ENCODE measurements around the gene METTL23. TPM values are rescaled to one million over a fixed set of nuclear protein-coding genes. Genes with fewer than 3 reads are reported as not detected.
"Not testable (repeated sequence)": the region's sequence is repeated elsewhere in the genome, so short reads cannot be mapped to it uniquely, and the experiment has no call there.

Gene METTL23
- total RNA-seq, 2 donors from 2014 or later = 25.4 to 30.7 TPM

- Mint-ChIP-seq H3K27me3 (ENCODE audit: low read depth) (no peaks in the 10 kb centered on the region), H3K4me3 (peak overlapping the region in 1 of 2 donors; percentile 4), H3K27ac (no peak overlapping the region), H3K9me3 (no peaks in the 10 kb centered on the region), H3K4me1 (ENCODE audit: low read depth) (peaks cover under 1% of the 10 kb centered on the region), H3K36me3 (ENCODE audit: insufficient read depth in 2 of 2) (no peaks in the 10 kb centered on the region)
- ATAC-seq (replicated peaks in 1 of 2) = peak; percentile 32 to 61
- DNase-seq = no peak
Observed at GRCh38 chr17:76700617-76701470, 25.8 kb upstream of the METTL23 start.

- H3K27me3 Mint-ChIP-seq (ENCODE audit: low read depth) = no peaks in the 10 kb centered on the region
- no peak overlapping the region for H3K27ac Mint-ChIP-seq
- ATAC-seq (replicated peaks in 1 of 2) = no peak
- no peaks in the 10 kb centered on the region for H3K9me3 Mint-ChIP-seq
- no peak for DNase-seq
- no peaks in the 10 kb centered on the region for H3K4me1 Mint-ChIP-seq (ENCODE audit: low read depth)
- H3K4me3 Mint-ChIP-seq = no peak overlapping the region
- H3K36me3 Mint-ChIP-seq (ENCODE audit: insufficient read depth in 2 of 2) = no peaks in the 10 kb centered on the region
Observed at GRCh38 chr17:76701471-76701967, 25.1 kb upstream of the METTL23 start.

GRCh38 chr17:76702076-76702475 lies 24.6 kb upstream of the METTL23 start:
- no peak for ATAC-seq (replicated peaks in 1 of 2)
- no peaks in the 10 kb centered on the region for H3K4me1 Mint-ChIP-seq (ENCODE audit: low read depth)
- H3K27me3 Mint-ChIP-seq (ENCODE audit: low read depth) = no peaks in the 10 kb centered on the region
- DNase-seq = no peak
- no peak overlapping the region for H3K27ac Mint-ChIP-seq
- no peaks in the 10 kb centered on the region for H3K9me3 Mint-ChIP-seq
- H3K4me3 Mint-ChIP-seq = no peak overlapping the region
- no peaks in the 10 kb centered on the region for H3K36me3 Mint-ChIP-seq (ENCODE audit: insufficient read depth in 2 of 2)

GRCh38 chr17:76702941-76703637 lies 23.6 kb upstream of the METTL23 start:
- H3K4me1 Mint-ChIP-seq (ENCODE audit: low read depth) = no peaks in the 10 kb centered on the region
- ATAC-seq (replicated peaks in 1 of 2) (no peak), DNase-seq (no peak)
- H3K9me3 Mint-ChIP-seq = no peaks in the 10 kb centered on the region
- H3K36me3 Mint-ChIP-seq (ENCODE audit: insufficient read depth in 2 of 2) = no peaks in the 10 kb centered on the region
- no peaks in the 10 kb centered on the region for H3K27me3 Mint-ChIP-seq (ENCODE audit: low read depth)
- no peak overlapping the region for H3K4me3 Mint-ChIP-seq
- no peak overlapping the region for H3K27ac Mint-ChIP-seq

- Mint-ChIP-seq H3K36me3 (ENCODE audit: insufficient read depth in 2 of 2) (no peaks in the 10 kb centered on the region), H3K4me3 (no peak overlapping the region), H3K27me3 (ENCODE audit: low read depth) (no peaks in the 10 kb centered on the region), H3K27ac (no peak overlapping the region), H3K9me3 (no peaks in the 10 kb centered on the region), H3K4me1 (ENCODE audit: low read depth) (no peaks in the 10 kb centered on the region)
- ATAC-seq (replicated peaks in 1 of 2) = no peak
- no peak for DNase-seq
Observed at GRCh38 chr17:76704805-76705204, 21.8 kb upstream of the METTL23 start.

GRCh38 chr17:76706817-76707216 lies 19.8 kb upstream of the METTL23 start:
- ATAC-seq (replicated peaks in 1 of 2) (no peak), DNase-seq (no peak)
- Mint-ChIP-seq H3K4me1 (ENCODE audit: low read depth) (peaks cover 7% of the 10 kb centered on the region), H3K27me3 (ENCODE audit: low read depth) (no peaks in the 10 kb centered on the region), H3K9me3 (no peaks in the 10 kb centered on the region), H3K27ac (no peak overlapping the region), H3K36me3 (ENCODE audit: insufficient read depth in 2 of 2) (no peaks in the 10 kb centered on the region), H3K4me3 (no peak overlapping the region)

- no peak overlapping the region for H3K4me3 Mint-ChIP-seq
- no peaks in the 10 kb centered on the region for H3K27me3 Mint-ChIP-seq (ENCODE audit: low read depth)
- H3K27ac Mint-ChIP-seq = no peak overlapping the region
- no peak for DNase-seq
- H3K4me1 Mint-ChIP-seq (ENCODE audit: low read depth) = peaks cover 15% of the 10 kb centered on the region
- no peaks in the 10 kb centered on the region for H3K36me3 Mint-ChIP-seq (ENCODE audit: insufficient read depth in 2 of 2)
- ATAC-seq (replicated peaks in 1 of 2) = no peak
- no peaks in the 10 kb centered on the region for H3K9me3 Mint-ChIP-seq
Observed at GRCh38 chr17:76707985-76708807, 18.4 kb upstream of the METTL23 start.

- Mint-ChIP-seq H3K9me3 (no peaks in the 10 kb centered on the region), H3K27me3 (ENCODE audit: low read depth) (no peaks in the 10 kb centered on the region), H3K27ac (no peak overlapping the region), H3K36me3 (ENCODE audit: insufficient read depth in 2 of 2) (peaks cover 0 to 3% of the 10 kb centered on the region in 2 donors), H3K4me3 (peak overlapping the region; percentile 63 to 74), H3K4me1 (ENCODE audit: low read depth) (peaks cover 20% of the 10 kb centered on the region)
- ATAC-seq (replicated peaks in 1 of 2) (no peak), DNase-seq (no peak)
Observed at GRCh38 chr17:76709077-76709950, 17.3 kb upstream of the METTL23 start.

GRCh38 chr17:76709951-76710862 lies 16.4 kb upstream of the METTL23 start:
- Mint-ChIP-seq H3K4me3 (peak overlapping the region; percentile 63 to 74), H3K4me1 (ENCODE audit: low read depth) (peaks cover 26% of the 10 kb centered on the region)
- DNase-seq (peak; percentile 38), ATAC-seq (replicated peaks in 1 of 2) (peak; percentile 29 to 38)
- not testable (repeated sequence) for H3K9me3 Mint-ChIP-seq; H3K27ac Mint-ChIP-seq; H3K36me3 Mint-ChIP-seq (ENCODE audit: insufficient read depth in 2 of 2); H3K27me3 Mint-ChIP-seq (ENCODE audit: low read depth)

- H3K4me3 Mint-ChIP-seq = peak within 1 kb of the TSS; percentile 74 to 80
- peaks cover 5 to 6% of the 10 kb centered on the region in 2 donors for H3K36me3 Mint-ChIP-seq (ENCODE audit: insufficient read depth in 2 of 2)
- H3K4me1 Mint-ChIP-seq (ENCODE audit: low read depth) = peaks cover 34% of the 10 kb centered on the region
- no peaks in the 10 kb centered on the region for H3K9me3 Mint-ChIP-seq
- no peaks in the 10 kb centered on the region for H3K27me3 Mint-ChIP-seq (ENCODE audit: low read depth)
- ATAC-seq (replicated peaks in 1 of 2) = peak; percentile 84 to 85
- H3K27ac Mint-ChIP-seq = peak within 1 kb of the TSS; percentile 22
- DNase-seq = peak; percentile 77 to 81
Observed at GRCh38 chr17:76710863-76711611, 15.6 kb upstream of the METTL23 start, which contains the start of gene MXRA7. MXRA7 (minus strand) TSS chr17:76710965; CDS start chr17:76710946, 19 bp downstream.

GRCh38 chr17:76712321-76712720 lies 14.3 kb upstream of the METTL23 start:
- not testable (repeated sequence) for DNase-seq; H3K36me3 Mint-ChIP-seq (ENCODE audit: insufficient read depth in 2 of 2); H3K27me3 Mint-ChIP-seq (ENCODE audit: low read depth); ATAC-seq (replicated peaks in 1 of 2); H3K9me3 Mint-ChIP-seq; H3K4me3 Mint-ChIP-seq
- H3K4me1 Mint-ChIP-seq (ENCODE audit: low read depth) = peaks cover 45% of the 10 kb centered on the region
- H3K27ac Mint-ChIP-seq = peak overlapping the region; percentile 35

All from activated T-cell treated with anti-CD3 and anti-CD28 coated beads, Interleukin-2, amount 50 U/mL, for 72 hours (primary cell).